Activated naive CD8-positive, alpha-beta T cell treated with anti-CD3 and anti-CD28 coated beads, Interleukin-2, amount 10 ng/mL, durations not matched to agents 7 days and 5 days (primary cell): Measurements from ENCODE around the gene RPS21. TPM values are rescaled to one million over a fixed set of nuclear protein-coding genes. Genes with fewer than 3 reads are reported as not detected.

ENCODE experiments used
- ATAC-seq: fragments of 150-1000 bp; cut with Tn5 transposase; one replicate; pipeline ENCODE4 v1.10.0; 2021; ENCODE audit warnings: low read depth, moderate library complexity
- POLR2A ChIA-PET: fragments of 350-600 bp; sonication (Branson Sonifier 250); formaldehyde crosslinking; loops from one replicate; lab custom pipeline; 2021; ENCODE audit warnings: antibody characterized with exemption; lab: Charles Lee
- DNase-seq: peaks from one replicate; pipeline ENCODE4 v3.0.0; 2021
- H3K27ac Mint-ChIP-seq: one replicate; pipeline ENCODE4 v1.8.0; 2022; ENCODE audit warnings: mild to moderate bottlenecking, mixed read lengths
- H3K27me3 Mint-ChIP-seq: one replicate; pipeline ENCODE4 v1.8.0; 2022; ENCODE audit warnings: mild to moderate bottlenecking, moderate library complexity, mixed read lengths
- H3K36me3 Mint-ChIP-seq: one replicate; pipeline ENCODE4 v1.8.0; 2021; ENCODE audit warnings: mild to moderate bottlenecking, mixed read lengths
- H3K4me1 Mint-ChIP-seq: one replicate; pipeline ENCODE4 v1.8.0; 2021; ENCODE audit warnings: mixed read lengths
- H3K4me3 Mint-ChIP-seq: one replicate; pipeline ENCODE4 v1.8.0; 2022; ENCODE audit warnings: mild to moderate bottlenecking, moderate library complexity, mixed read lengths
- H3K9me3 Mint-ChIP-seq: one replicate; pipeline ENCODE4 v1.8.0; 2021; ENCODE audit warnings: mixed read lengths
- total RNA-seq, 2 experiments: library from RNA; stranded (reverse); gene quantifications; one replicate each; pipeline ENCODE4 v1.2.3, GENCODE V29; 2021

The RPS21 gene
- total RNA-seq, 2 experiments from 2014 or later = 2,045 to 2,157 TPM

DNA sequence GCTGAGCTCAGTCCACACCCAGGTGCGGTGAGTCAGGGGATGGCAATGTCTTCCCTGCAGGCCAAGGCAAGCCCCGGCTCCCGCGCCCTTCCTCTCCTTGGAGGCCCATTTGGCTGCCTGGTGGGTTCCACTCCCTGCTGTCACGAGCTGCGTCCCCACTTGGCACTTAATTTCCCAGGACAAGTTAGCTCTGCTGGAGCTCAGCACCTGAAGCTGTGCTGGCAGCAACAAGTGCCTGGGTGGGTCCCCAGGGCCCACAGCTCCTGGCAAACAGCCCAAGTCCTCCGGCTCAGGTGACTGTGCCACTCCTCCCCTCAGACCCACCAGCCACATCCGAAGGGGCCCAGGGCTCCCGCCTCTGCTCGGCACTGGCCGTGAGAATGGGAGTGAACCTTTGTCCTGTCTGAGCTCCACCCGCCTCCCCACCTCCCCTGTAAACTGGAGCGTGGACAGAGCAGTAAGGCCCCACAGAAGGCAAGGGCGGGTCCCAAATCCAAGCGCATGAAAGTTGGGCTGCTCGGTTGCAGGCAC, 36.7 kb upstream of the RPS21 start:
- Mint-ChIP-seq H3K9me3 (peaks cover 7% of the 10 kb centered on the region), H3K4me3 (no peak overlapping the region), H3K27me3 (no peaks in the 10 kb centered on the region), H3K4me1 (peaks cover 2% of the 10 kb centered on the region), H3K36me3 (no peaks in the 10 kb centered on the region), H3K27ac (no peak overlapping the region)
- POLR2A ChIA-PET = no interaction called here
- ATAC-seq (no peak), DNase-seq (no peak)

DNA sequence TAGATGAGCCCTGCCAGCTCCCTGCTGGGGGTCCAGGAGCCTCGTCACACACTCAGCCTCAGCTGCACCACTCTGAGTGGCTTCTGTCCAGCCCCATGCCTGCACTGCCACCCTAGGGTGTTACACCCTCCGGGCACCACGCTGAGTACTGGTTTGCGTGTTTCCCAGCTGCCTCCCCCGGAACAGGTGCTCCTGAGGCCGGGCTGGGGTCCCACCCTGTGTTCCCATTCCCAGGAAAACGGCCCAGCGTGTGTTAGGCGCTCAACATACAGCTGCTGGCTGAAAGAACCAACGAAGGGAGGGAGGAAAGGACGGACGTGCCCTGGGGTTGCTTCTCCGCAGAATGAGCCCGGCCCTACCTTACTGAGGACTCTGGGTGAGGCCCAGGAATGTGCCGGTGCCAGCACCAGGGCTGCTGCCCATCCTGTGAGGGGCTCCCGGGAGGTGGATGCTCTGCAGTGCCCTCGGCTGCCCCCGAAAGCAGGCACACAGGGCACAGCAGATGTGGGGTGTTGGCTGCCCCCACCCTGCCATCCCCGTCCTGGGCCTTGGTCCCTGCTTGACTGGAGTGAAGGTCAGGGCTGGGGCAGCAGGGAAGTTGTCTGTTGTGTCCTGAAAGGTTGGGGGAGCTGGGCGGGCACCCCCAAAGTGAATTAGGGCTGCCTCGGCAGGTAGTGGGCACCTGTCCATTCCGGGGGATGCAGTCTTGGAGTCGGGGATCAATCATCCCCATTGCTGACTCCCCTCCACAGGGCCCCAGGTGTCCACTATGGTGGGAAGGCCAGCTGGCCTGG, 36.1 kb upstream of the RPS21 start:
- H3K9me3 Mint-ChIP-seq = peaks cover 7% of the 10 kb centered on the region
- POLR2A ChIA-PET = no interaction called here
- DNase-seq = no peak

DNA sequence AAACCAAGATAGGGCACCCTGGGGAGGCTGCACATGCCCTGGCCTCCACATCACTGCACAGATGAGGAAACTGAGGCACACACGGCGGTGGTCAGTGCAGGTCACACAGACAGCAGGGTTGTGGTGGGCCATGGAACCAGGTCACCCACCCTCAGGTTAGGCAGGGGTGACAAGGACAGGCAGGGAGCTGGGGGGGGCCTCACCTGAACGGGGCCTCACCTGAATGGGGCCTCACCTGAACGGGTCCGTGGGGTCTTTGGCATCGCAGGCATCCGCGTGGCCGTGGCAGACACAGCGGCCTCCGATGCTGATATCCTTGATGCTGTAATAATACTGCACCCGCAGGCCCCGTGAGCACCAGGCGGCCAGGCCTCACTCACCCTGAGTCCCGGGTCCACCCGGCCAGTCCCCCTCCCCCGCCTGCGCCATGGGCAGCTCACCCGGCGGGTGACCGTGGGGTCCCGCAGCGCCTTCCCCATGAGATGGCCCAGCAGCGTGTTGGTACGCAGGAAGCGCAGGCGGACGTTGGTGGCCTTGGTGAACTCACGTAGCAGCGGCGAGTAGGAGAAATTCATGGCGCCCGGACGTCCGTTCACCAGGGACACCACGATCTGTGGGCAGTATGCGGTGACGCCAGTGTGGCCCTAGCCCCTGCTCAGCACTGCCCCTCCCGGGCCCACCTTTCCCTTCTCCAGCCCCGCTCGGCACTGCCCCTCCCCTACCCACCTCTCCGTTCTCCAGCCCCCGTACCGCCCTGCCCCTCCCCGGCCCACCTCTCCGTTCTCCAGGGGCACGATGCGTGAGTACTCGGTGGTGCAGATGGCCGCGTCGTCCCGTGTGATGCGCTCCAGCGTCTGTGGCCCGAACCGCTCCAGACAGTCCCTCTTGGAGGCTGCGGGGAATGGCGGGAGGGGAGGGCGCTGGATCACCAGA, 35.2 kb upstream of the RPS21 start:
- Mint-ChIP-seq H3K4me3 (no peak overlapping the region), H3K4me1 (peaks cover 2% of the 10 kb centered on the region), H3K36me3 (no peaks in the 10 kb centered on the region), H3K27me3 (no peaks in the 10 kb centered on the region), H3K27ac (no peak overlapping the region), H3K9me3 (peaks cover 7% of the 10 kb centered on the region)
- ATAC-seq (no peak), DNase-seq (no peak)
- POLR2A ChIA-PET = no interaction called here

More for the DNA sequence above, 36.1 kb upstream of the RPS21 start:
- Mint-ChIP-seq H3K4me1 (peaks cover 2% of the 10 kb centered on the region), H3K27ac (no peak overlapping the region), H3K36me3 (no peaks in the 10 kb centered on the region), H3K4me3 (no peak overlapping the region), H3K27me3 (no peaks in the 10 kb centered on the region)
- ATAC-seq = no peak

DNA sequence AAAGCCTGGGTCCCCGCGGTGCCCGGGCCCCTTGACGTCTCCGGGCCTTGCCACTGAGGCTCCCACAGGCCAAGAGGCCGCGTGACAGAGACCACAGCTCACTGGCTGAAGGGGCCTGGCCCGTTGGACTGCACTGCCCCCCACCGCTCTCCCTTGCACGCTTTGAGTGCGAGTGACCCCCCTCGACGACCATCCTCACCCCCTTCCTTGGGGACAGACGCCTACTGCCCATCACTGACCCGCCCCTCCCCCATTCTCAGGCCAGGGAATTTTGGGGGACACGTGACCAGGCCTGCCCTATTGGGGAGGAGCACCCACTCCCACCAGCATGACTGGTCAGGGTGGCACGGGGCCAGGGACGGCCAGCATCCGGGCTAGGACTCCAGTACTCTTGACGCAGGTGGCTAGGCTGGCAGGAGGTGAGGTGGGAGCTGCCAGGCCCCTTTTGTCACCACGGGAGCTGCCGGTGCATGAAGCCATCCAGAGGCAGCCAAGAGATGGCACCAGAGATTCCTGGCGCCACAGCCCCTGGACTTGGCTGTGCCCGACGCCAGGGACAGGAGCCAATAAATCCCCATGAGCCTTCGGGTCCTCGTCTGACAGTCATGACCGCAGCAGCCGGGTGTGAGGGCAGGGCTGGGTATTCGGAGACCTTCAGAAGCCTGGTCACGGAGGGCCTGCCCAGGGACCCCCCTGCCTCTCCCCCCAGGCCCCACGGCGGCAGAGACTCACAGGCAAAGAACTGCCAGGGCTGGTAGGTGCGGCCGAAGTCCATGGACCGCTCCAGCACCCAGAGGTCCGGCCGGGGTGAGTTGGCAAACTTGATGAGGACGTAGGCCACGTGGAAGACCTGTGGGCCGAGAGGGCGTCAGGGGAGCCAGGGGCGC, 34.3 kb upstream of the RPS21 start:
- Mint-ChIP-seq H3K36me3 (no peaks in the 10 kb centered on the region), H3K27me3 (no peaks in the 10 kb centered on the region), H3K9me3 (peaks cover 7% of the 10 kb centered on the region), H3K27ac (no peak overlapping the region), H3K4me3 (no peak overlapping the region), H3K4me1 (peaks cover 2% of the 10 kb centered on the region)
- POLR2A ChIA-PET = no interaction called here
- ATAC-seq (peak; percentile 16), DNase-seq (no peak)

DNA sequence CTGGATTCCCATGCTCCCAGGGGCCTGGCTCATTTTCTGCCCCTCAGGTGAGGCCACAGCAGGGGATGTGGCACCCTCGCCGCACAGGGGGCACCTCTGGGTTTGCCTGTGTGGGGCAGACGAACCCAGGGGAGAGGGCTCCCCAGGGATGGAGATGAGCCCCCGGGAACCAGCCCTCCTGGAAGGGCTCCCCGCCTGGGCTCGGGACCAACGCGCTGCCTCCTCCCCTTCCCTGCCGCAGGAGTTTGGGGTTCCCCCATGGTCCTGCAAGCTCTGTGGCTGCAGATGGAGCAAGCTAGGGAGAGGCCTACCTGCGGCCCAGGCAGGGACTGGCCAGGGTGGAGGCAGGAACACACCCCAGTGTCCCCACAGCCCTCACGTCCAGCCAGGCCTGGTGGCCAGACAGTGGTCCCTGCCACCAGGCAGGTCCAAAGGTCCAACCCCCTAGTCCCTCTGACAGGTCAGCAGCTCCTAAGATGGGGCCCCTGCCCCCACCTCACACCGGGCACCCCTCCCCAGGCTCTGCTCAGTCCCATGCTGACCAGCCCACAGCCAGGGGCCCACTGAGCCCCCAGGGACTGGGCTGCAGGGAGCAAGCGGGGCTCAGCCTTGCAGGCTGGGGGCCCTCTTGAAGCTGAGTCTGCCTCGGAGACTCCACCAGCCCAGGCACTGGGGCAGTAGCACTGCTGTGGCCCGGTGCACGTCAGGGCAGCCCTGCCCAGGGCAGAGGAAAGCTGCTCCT, 33.4 kb upstream of the RPS21 start:
- Mint-ChIP-seq H3K27me3 (no peaks in the 10 kb centered on the region), H3K4me3 (no peak overlapping the region), H3K27ac (no peak overlapping the region), H3K4me1 (peaks cover 2% of the 10 kb centered on the region), H3K36me3 (no peaks in the 10 kb centered on the region), H3K9me3 (peaks cover 5% of the 10 kb centered on the region)
- POLR2A ChIA-PET = no interaction called here
- ATAC-seq = no peak
- DNase-seq = no peak

DNA sequence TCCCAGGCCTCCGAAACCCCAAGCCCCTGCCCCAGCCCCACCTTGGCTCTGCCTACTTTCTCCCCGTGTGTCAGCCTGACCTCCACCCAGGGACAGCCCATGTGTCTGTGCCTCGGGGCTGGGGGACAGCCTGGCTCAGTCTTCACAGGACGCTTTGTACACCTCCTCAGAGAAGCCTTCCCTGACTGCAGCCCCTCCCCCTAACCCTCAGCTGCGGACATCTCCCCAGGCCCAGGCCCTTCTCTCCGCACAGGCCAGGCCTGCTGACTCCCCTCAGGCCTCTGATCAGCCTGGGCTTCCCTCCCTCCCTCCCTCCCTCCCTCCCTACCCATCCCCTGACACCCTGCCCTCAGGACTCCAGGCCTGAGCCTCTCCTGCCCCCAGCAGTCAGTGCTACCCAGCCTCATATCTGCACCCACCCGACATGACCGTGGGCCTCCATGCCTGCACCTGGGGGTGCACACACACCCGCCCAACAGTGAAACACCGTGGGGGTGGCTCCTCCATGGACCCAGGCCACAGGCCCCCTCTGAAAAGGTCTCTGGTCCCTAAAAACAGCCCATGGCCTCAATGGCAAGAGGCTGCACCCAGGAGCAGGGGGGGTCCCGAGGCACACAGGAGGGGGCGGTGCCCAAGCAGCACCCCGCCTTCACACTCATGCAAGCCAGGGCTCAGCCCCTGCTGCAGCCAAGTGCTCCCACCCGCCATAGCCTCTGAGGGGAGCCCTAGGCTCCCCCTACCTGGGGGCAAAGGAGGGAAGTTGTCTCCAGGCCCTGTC, 32.7 kb upstream of the RPS21 start:
- POLR2A ChIA-PET = no interaction called here

DNA sequence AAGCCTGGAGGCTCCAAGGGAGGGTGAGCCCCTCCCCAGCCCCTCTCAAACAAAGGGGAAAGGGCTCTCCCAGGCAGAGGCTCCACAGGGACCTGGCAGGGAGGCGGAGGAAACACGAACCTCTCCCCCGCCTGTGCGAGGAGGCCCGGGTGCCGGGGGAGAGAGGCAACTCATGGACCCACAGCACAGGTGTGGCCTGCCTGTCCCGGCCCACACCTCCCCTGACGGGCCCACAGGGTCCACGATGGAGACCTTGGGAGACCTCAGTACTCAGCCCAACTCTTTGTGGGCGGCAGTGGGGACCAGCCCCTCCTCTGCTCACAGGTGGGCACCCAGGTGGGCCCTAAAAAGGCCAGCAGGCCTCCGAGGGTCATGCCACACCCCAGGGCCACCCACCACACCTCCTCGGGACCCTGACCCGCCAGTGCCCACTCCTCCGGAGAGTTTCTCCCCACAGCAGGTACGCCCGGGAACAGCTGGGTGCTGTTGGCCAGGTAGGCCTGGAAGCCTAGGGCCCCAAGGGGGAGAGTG, 32.0 kb upstream of the RPS21 start:
- no peak overlapping the region for H3K4me3 Mint-ChIP-seq
- no peak for DNase-seq
- H3K36me3 Mint-ChIP-seq = no peaks in the 10 kb centered on the region
- POLR2A ChIA-PET = no interaction called here
- H3K4me1 Mint-ChIP-seq = no peaks in the 10 kb centered on the region
- H3K27me3 Mint-ChIP-seq = no peaks in the 10 kb centered on the region
- H3K9me3 Mint-ChIP-seq = no peaks in the 10 kb centered on the region
- H3K27ac Mint-ChIP-seq = no peak overlapping the region
- ATAC-seq = no peak

More for the DNA sequence above, 32.7 kb upstream of the RPS21 start:
- H3K36me3 Mint-ChIP-seq = no peaks in the 10 kb centered on the region
- no peaks in the 10 kb centered on the region for H3K27me3 Mint-ChIP-seq
- H3K9me3 Mint-ChIP-seq = peaks cover 2% of the 10 kb centered on the region
- no peak overlapping the region for H3K27ac Mint-ChIP-seq
- no peak overlapping the region for H3K4me3 Mint-ChIP-seq
- ATAC-seq = no peak
- no peak for DNase-seq
- H3K4me1 Mint-ChIP-seq = peaks cover 1% of the 10 kb centered on the region

DNA sequence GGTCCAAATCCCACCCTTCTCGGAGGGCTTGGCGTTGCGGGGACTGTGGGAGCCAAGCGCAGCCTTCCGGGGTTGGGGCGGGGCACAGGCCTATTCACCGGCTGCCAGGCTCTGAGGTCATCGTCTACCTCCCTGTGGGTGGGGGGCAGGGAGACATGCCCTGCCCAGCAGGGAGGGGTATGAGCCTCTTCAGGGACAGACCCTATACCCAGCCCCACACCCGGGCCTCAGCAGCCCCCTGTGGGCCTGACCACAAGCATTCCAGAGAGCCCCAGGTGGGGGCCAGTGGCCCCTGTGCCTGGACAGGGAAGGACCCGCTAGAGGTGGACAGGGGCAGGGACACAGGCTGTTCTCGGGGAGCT, 31.4 kb upstream of the RPS21 start:
- POLR2A ChIA-PET = no interaction called here
- H3K4me1 Mint-ChIP-seq = no peaks in the 10 kb centered on the region
- no peak overlapping the region for H3K4me3 Mint-ChIP-seq
- no peaks in the 10 kb centered on the region for H3K27me3 Mint-ChIP-seq
- no peak overlapping the region for H3K27ac Mint-ChIP-seq
- ATAC-seq = no peak
- no peaks in the 10 kb centered on the region for H3K36me3 Mint-ChIP-seq
- H3K9me3 Mint-ChIP-seq = no peaks in the 10 kb centered on the region
- DNase-seq = no peak

DNA sequence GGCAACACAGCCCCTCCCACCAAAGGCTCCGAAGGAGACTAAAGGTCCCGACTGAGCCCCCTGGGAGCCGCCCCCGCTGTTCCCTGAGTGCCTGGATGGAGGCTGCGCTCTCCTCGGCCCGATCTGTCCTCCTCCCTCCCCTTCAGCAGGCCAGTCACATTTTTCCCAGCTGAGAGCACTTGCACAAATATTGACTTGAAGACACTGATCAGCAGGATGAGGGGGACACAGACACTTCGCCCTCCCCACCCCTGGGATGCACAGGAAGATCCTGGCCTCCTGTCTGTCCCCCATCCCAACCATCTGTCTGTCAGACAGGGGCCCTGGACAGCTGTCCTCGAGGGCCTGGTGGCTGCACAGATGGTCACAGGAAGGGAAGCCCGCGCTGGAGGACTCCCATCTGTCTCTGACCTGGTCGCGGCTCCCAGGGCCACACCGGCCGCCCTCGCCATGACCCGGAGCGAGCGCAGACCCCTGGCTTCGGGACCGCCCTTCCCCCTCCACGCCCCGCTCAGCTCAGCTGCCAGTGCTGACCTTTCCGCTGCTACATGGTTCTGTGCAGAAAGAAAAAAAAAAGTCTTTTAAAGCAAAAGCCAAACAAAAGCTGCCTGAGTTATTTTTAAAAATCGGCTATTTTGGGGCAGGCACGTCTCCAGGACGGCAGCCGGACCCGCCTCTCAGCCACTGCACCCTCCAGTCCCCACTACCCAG, 30.9 kb upstream of the RPS21 start:
- ATAC-seq (no peak), DNase-seq (no peak)
- H3K9me3 Mint-ChIP-seq = no peaks in the 10 kb centered on the region
- POLR2A ChIA-PET = no interaction called here
- no peaks in the 10 kb centered on the region for H3K36me3 Mint-ChIP-seq
- H3K4me1 Mint-ChIP-seq = no peaks in the 10 kb centered on the region
- no peak overlapping the region for H3K4me3 Mint-ChIP-seq
- H3K27me3 Mint-ChIP-seq = no peaks in the 10 kb centered on the region
- no peak overlapping the region for H3K27ac Mint-ChIP-seq

DNA sequence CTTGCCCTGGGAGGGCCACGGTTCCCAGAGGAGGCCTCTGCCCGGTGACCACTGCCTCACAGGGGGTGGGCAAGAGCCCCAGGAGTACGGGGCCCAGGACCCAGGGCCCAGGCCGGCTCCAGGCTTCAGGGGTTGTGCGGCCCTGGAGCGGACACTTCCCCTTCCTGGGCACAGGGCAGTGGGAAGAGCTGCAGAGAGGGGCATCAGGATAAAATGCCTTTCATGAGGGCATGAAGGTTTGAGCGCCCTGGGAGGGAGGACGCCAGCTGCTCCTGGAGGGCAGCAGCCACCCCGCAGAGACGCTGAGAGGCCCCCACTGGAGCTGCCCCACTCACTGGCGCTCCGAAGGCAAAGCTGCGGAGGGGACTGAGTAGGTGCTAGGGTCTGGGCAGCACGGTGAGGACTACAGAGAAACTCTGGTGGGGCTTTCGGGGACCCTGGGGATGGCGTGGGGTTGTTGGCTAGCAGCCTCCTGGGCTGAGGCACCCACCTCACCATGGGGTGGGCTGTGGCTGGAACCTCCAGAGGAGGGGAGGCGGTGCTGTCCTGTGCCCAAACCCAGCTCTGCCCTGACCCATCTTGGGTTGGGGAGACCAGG, 30.2 kb upstream of the RPS21 start:
- DNase-seq (no peak), ATAC-seq (no peak)
- H3K36me3 Mint-ChIP-seq = no peaks in the 10 kb centered on the region
- no peaks in the 10 kb centered on the region for H3K9me3 Mint-ChIP-seq
- H3K4me3 Mint-ChIP-seq = no peak overlapping the region
- no peaks in the 10 kb centered on the region for H3K27me3 Mint-ChIP-seq
- POLR2A ChIA-PET = no interaction called here
- no peak overlapping the region for H3K27ac Mint-ChIP-seq
- H3K4me1 Mint-ChIP-seq = no peaks in the 10 kb centered on the region

DNA sequence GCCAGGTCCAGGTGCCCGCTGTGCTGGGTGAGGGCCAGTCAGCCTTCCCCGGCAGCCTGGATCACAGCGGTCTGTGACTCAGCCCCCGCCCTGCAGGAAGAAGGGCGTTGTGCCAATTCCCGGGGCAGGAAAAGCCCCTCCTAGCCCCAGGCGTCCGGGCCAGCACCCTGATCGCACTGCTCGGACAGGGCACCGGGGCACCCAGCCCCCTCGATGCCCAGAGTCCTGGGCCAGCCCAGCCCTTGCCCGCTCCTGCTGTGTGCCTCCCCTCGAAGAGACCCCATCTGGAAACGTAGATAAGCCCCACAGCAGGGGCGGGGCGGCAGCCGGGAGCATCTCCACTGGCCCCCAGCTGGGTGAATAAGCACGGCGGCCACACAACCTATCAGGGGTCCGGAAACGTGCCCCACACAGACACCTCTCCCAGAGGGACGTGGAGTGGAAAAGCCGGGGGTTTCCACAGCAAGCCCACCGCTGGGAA, 29.7 kb upstream of the RPS21 start:
- H3K4me1 Mint-ChIP-seq = no peaks in the 10 kb centered on the region
- H3K9me3 Mint-ChIP-seq = no peaks in the 10 kb centered on the region
- H3K27ac Mint-ChIP-seq = no peak overlapping the region
- ATAC-seq (no peak), DNase-seq (no peak)
- H3K4me3 Mint-ChIP-seq = no peak overlapping the region
- H3K36me3 Mint-ChIP-seq = no peaks in the 10 kb centered on the region
- no peaks in the 10 kb centered on the region for H3K27me3 Mint-ChIP-seq
- POLR2A ChIA-PET = no interaction called here
